Glutamatergic neuron (in vitro differentiated cells): ENCODE measurements around the gene UNC50. TPM values are rescaled to one million over a fixed set of nuclear protein-coding genes. Genes with fewer than 3 reads are reported as not detected.

Experiments used
- DNase-seq: peaks from one replicate; pipeline ENCODE4 v3.0.0; 2022
- H3K27ac Mint-ChIP-seq: one replicate; pipeline ENCODE4 v1.8.0; 2020; ENCODE audit warnings: mild to moderate bottlenecking, mixed read lengths, inconsistent platforms; ENCODE audit not compliant: unreplicated experiment
- H3K27me3 Mint-ChIP-seq: one replicate; pipeline ENCODE4 v1.8.0; 2020; ENCODE audit warnings: mild to moderate bottlenecking, moderate library complexity, mixed read lengths, inconsistent platforms; ENCODE audit not compliant: unreplicated experiment
- H3K36me3 Mint-ChIP-seq: one replicate; pipeline ENCODE4 v1.8.0; 2020; ENCODE audit warnings: mild to moderate bottlenecking, mixed read lengths, inconsistent platforms; ENCODE audit not compliant: unreplicated experiment
- H3K4me1 Mint-ChIP-seq: one replicate; pipeline ENCODE4 v1.8.0; 2020; ENCODE audit warnings: mild to moderate bottlenecking, low read depth, mixed read lengths, inconsistent platforms; ENCODE audit not compliant: unreplicated experiment
- H3K4me3 Mint-ChIP-seq: one replicate; pipeline ENCODE4 v1.8.0; 2020; ENCODE audit warnings: mild to moderate bottlenecking, mixed read lengths, inconsistent platforms; ENCODE audit not compliant: unreplicated experiment
- H3K9me3 Mint-ChIP-seq: one replicate; pipeline ENCODE4 v1.8.0; 2020; ENCODE audit warnings: mild to moderate bottlenecking, moderate library complexity, mixed read lengths, inconsistent platforms; ENCODE audit not compliant: unreplicated experiment
- total RNA-seq: library from RNA; stranded (reverse); fragmentation: NEBNext Ultra II Directional; extraction: Animal tissue kit (Norgen Biotek cat#: 25700); gene quantifications from one replicate; pipeline ENCODE4 v1.2.1, GENCODE V29; 2021; ENCODE audit not compliant: unreplicated experiment
- TF ChIP-seq, protein P1 (sequence below): fragments of 200-600 bp; sonication (generic); IDR thresholded peaks from one replicate; pipeline ENCODE4 v1.5.0; 2021; ENCODE audit not compliant: partially characterized antibody, unreplicated experiment

The UNC50 gene
- total RNA-seq, 1 donor from 2014 or later, result 43.0 TPM

DNA sequence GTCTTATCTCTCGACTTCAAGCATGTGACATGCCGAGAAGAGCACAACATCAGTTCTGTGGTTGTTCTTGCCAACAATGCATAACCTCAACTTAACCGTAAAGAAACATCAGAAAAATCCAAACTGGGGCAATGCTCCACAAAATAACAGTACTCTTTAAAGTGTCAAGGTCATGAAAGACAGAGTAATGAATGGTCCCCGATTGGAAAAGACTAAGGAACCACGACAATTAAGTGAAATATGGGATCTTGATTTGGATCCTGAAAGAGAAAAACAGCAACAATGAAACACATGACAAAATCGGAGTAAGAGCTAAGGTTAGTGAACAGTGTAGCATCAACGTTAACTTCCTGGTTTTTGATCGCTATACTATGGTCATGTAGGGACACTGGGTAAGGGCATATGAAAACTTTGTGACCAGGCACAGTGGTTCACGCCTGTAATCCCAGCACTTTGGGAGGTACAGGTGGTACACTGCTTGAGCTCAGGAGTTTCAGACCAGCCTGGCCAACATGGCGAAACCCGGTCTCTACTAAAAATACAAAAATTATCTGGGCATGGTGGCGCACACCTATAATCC is 55.2 kb downstream of the UNC50 start:
- peaks cover 7% of the 10 kb centered on the region for H3K9me3 Mint-ChIP-seq
- peaks cover 29% of the 10 kb centered on the region for H3K36me3 Mint-ChIP-seq
- no peaks in the 10 kb centered on the region for H3K4me1 Mint-ChIP-seq
- TF ChIP-seq, protein P1, sequence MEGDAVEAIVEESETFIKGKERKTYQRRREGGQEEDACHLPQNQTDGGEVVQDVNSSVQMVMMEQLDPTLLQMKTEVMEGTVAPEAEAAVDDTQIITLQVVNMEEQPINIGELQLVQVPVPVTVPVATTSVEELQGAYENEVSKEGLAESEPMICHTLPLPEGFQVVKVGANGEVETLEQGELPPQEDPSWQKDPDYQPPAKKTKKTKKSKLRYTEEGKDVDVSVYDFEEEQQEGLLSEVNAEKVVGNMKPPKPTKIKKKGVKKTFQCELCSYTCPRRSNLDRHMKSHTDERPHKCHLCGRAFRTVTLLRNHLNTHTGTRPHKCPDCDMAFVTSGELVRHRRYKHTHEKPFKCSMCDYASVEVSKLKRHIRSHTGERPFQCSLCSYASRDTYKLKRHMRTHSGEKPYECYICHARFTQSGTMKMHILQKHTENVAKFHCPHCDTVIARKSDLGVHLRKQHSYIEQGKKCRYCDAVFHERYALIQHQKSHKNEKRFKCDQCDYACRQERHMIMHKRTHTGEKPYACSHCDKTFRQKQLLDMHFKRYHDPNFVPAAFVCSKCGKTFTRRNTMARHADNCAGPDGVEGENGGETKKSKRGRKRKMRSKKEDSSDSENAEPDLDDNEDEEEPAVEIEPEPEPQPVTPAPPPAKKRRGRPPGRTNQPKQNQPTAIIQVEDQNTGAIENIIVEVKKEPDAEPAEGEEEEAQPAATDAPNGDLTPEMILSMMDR, result no peak
- no peak overlapping the region for H3K4me3 Mint-ChIP-seq
- DNase-seq, result no peak
- H3K27me3 Mint-ChIP-seq, result peaks cover 2% of the 10 kb centered on the region
- peak overlapping the region; percentile 8 for H3K27ac Mint-ChIP-seq

DNA sequence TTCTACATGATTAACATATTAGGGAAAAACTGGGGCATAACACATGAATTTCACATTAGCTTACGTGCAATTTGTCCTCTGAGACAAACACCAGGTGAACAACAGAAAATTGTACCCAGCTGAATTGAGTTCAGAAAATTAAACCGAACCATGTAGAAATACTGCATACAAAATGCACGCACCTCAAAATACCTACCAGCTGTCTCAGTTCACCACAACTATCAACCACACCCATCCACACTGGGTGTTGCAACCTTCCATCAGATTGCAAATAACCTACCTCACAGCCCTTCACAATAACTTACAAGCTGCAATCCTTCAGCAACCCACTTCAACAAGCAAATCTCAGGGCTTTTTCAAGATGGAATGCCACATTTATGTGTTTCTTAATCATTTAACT is 55.9 kb downstream of the UNC50 start:
- peaks cover 8% of the 10 kb centered on the region for H3K9me3 Mint-ChIP-seq
- DNase-seq, result no peak
- H3K27ac Mint-ChIP-seq, result no peak overlapping the region
- H3K4me3 Mint-ChIP-seq, result no peak overlapping the region
- H3K4me1 Mint-ChIP-seq, result no peaks in the 10 kb centered on the region
- peaks cover 35% of the 10 kb centered on the region for H3K36me3 Mint-ChIP-seq
- TF ChIP-seq, protein P1, result no peak
- H3K27me3 Mint-ChIP-seq, result peaks cover 4% of the 10 kb centered on the region

DNA sequence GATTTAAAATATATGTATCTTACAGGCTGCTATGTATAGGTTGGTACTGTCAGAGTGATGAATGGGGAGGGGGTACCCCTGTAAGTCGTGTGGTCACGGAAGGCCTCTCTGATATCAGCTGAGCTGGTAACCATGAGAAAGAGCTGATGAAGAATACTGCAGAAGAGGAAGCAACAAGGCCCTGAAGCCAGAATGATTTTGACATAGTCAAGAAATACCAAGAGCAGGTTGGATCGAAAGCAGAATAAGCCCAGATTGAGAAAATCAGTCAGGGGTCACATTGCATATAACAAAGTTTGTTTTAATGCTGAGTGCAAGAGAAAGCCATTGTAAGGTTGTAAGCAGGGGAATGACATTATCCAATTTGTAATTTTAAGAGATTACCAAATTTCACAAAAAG is 57.3 kb downstream of the UNC50 start:
- peaks cover 27% of the 10 kb centered on the region for H3K36me3 Mint-ChIP-seq
- no peak for DNase-seq
- TF ChIP-seq, protein P1, result no peak
- H3K27ac Mint-ChIP-seq, result no peak overlapping the region
- no peak overlapping the region for H3K4me3 Mint-ChIP-seq
- H3K4me1 Mint-ChIP-seq, result no peaks in the 10 kb centered on the region
- H3K27me3 Mint-ChIP-seq, result peaks cover 5% of the 10 kb centered on the region
- H3K9me3 Mint-ChIP-seq, result peaks cover 5% of the 10 kb centered on the region

Other genes starting within 250 kb of the UNC50 start
- gene INPP4A, start 163.7 kb upstream of the UNC50 start, total RNA-seq, result 54.5 TPM
- gene COA5, start 77 bp upstream of the UNC50 start, total RNA-seq, result 29.6 TPM
- gene MGAT4A, start 122.5 kb downstream of the UNC50 start, total RNA-seq, result 35.8 TPM